Measurements from ENCODE around the gene ENKD1. TPM values are rescaled to one million over a fixed set of nuclear protein-coding genes. Genes with fewer than 3 reads are reported as not detected.

Gene ENKD1
- total RNA-seq, 2 donors from 2014 or later, result 19.0 to 21.2 TPM

- WGBS, 2 experiments (ENCODE audit: insufficient coverage in 1 of 2, insufficient read length in 1 of 2), result 96 to 98% methylated on average over 3 to 4 of the region's 5 CpGs
- Histone ChIP-seq H3K9ac (ENCODE audit: extremely low read depth, low read length, poor library complexity, severe bottlenecking) (no peak overlapping the region), H3K27ac (ENCODE audit: low read depth, low read length) (no peak overlapping the region), H3K9me3 (ENCODE audit: control insufficient read depth, low read length) (peaks cover 8% of the 10 kb centered on the region), H3K4me1 (ENCODE audit: control insufficient read depth, insufficient read depth, low read length) (no peaks in the 10 kb centered on the region), H3K27me3 (ENCODE audit: control insufficient read depth, insufficient read depth, low read length, poor library complexity, severe bottlenecking) (no peaks in the 10 kb centered on the region), H3K36me3 (ENCODE audit: control insufficient read depth, insufficient read depth, low read length) (no peaks in the 10 kb centered on the region), H3K4me3 (ENCODE audit: low read length) (no peak overlapping the region)
- Mint-ChIP-seq H3K4me1 (no peaks in the 10 kb centered on the region), H3K27ac (no peak overlapping the region), H3K9me3 (peaks cover 2% of the 10 kb centered on the region), H3K36me3 (ENCODE audit: low read depth) (no peaks in the 10 kb centered on the region), H3K27me3 (ENCODE audit: insufficient read depth) (no peaks in the 10 kb centered on the region), H3K4me3 (no peak overlapping the region)
- TF ChIP-seq, protein P1, sequence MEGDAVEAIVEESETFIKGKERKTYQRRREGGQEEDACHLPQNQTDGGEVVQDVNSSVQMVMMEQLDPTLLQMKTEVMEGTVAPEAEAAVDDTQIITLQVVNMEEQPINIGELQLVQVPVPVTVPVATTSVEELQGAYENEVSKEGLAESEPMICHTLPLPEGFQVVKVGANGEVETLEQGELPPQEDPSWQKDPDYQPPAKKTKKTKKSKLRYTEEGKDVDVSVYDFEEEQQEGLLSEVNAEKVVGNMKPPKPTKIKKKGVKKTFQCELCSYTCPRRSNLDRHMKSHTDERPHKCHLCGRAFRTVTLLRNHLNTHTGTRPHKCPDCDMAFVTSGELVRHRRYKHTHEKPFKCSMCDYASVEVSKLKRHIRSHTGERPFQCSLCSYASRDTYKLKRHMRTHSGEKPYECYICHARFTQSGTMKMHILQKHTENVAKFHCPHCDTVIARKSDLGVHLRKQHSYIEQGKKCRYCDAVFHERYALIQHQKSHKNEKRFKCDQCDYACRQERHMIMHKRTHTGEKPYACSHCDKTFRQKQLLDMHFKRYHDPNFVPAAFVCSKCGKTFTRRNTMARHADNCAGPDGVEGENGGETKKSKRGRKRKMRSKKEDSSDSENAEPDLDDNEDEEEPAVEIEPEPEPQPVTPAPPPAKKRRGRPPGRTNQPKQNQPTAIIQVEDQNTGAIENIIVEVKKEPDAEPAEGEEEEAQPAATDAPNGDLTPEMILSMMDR (conservative IDR thresholded peaks at IDR 0.05), result no peak
- DNase-seq, result no peak
These were observed 37.6 kb upstream of the ENKD1 start for GRCh38 chr16:67704110-67704509.

GRCh38 chr16:67703626-67704025 lies 37.1 kb upstream of the ENKD1 start:
- Histone ChIP-seq H3K9me3 (ENCODE audit: control insufficient read depth, low read length) (peaks cover 8% of the 10 kb centered on the region), H3K4me1 (ENCODE audit: control insufficient read depth, insufficient read depth, low read length) (no peaks in the 10 kb centered on the region), H3K36me3 (ENCODE audit: control insufficient read depth, insufficient read depth, low read length) (peaks cover 4% of the 10 kb centered on the region), H3K27ac (ENCODE audit: low read depth, low read length) (no peak overlapping the region), H3K27me3 (ENCODE audit: control insufficient read depth, insufficient read depth, low read length, poor library complexity, severe bottlenecking) (no peaks in the 10 kb centered on the region), H3K9ac (ENCODE audit: extremely low read depth, low read length, poor library complexity, severe bottlenecking) (no peak overlapping the region), H3K4me3 (ENCODE audit: low read length) (no peak overlapping the region)
- H3K27ac Mint-ChIP-seq, result peak overlapping the region; percentile 33
- no peak for DNase-seq
- no peak overlapping the region for H3K4me3 Mint-ChIP-seq
- no peaks in the 10 kb centered on the region for H3K4me1 Mint-ChIP-seq
- peaks cover 2% of the 10 kb centered on the region for H3K36me3 Mint-ChIP-seq (ENCODE audit: low read depth)
- peaks cover 5% of the 10 kb centered on the region for H3K9me3 Mint-ChIP-seq
- WGBS, 2 experiments (ENCODE audit: insufficient coverage in 1 of 2, insufficient read length in 1 of 2), result 88 to 98% methylated on average over 1 to 2 of the region's 2 CpGs
- no peaks in the 10 kb centered on the region for H3K27me3 Mint-ChIP-seq (ENCODE audit: insufficient read depth)
- TF ChIP-seq, protein P1 (conservative IDR thresholded peaks at IDR 0.05), result no peak

DNA sequence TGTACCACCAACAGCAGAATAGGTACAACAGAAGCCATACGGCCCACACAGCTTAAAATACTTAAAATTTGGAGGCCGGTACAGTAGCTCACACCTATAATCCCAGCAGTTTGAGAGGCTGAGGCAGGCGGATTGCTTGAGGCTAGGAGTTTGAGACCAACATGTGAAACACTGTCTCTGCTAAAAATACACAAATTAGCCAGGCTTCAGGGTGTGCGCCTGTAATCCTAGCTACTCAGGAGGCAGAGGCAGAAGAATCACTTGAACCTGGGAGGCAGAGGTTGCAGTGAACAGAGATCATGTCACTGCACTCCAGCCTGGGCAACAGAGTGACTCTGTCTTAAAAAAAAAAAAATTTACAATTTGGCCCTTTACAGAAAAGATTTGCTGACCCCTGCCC lies 35.6 kb upstream of the ENKD1 start:
- H3K36me3 ChIP-seq (ENCODE audit: control insufficient read depth, insufficient read depth, low read length), result peaks cover 13% of the 10 kb centered on the region
- H3K27ac Mint-ChIP-seq, result no peak overlapping the region
- H3K27me3 ChIP-seq (ENCODE audit: control insufficient read depth, insufficient read depth, low read length, poor library complexity, severe bottlenecking), result no peaks in the 10 kb centered on the region
- peaks cover 6% of the 10 kb centered on the region for H3K9me3 Mint-ChIP-seq
- no peak overlapping the region for H3K4me3 Mint-ChIP-seq
- peak overlapping the region; percentile 7 for H3K27ac ChIP-seq (ENCODE audit: low read depth, low read length)
- peaks cover 8% of the 10 kb centered on the region for H3K4me1 Mint-ChIP-seq
- no peak overlapping the region for H3K4me3 ChIP-seq (ENCODE audit: low read length)
- no peak for DNase-seq
- peaks cover 11% of the 10 kb centered on the region for H3K36me3 Mint-ChIP-seq (ENCODE audit: low read depth)
- H3K9ac ChIP-seq (ENCODE audit: extremely low read depth, low read length, poor library complexity, severe bottlenecking), result no peak overlapping the region
- WGBS, 2 experiments (ENCODE audit: insufficient coverage in 1 of 2, insufficient read length in 1 of 2), result 87 to 90% methylated on average over 3 to 4 of the region's 4 CpGs
- no peaks in the 10 kb centered on the region for H3K27me3 Mint-ChIP-seq (ENCODE audit: insufficient read depth)
- TF ChIP-seq, protein P1 (conservative IDR thresholded peaks at IDR 0.05), result no peak
- H3K9me3 ChIP-seq (ENCODE audit: control insufficient read depth, low read length), result peaks cover 8% of the 10 kb centered on the region
- H3K4me1 ChIP-seq (ENCODE audit: control insufficient read depth, insufficient read depth, low read length), result no peaks in the 10 kb centered on the region

All from endodermal cell (in vitro differentiated cells).